ENCODE data around the gene TLE1.

GRCh38 chr9:81570083-81570482 lies 119.3 kb downstream of the TLE1 start:
- TF ChIP-seq, protein P1, sequence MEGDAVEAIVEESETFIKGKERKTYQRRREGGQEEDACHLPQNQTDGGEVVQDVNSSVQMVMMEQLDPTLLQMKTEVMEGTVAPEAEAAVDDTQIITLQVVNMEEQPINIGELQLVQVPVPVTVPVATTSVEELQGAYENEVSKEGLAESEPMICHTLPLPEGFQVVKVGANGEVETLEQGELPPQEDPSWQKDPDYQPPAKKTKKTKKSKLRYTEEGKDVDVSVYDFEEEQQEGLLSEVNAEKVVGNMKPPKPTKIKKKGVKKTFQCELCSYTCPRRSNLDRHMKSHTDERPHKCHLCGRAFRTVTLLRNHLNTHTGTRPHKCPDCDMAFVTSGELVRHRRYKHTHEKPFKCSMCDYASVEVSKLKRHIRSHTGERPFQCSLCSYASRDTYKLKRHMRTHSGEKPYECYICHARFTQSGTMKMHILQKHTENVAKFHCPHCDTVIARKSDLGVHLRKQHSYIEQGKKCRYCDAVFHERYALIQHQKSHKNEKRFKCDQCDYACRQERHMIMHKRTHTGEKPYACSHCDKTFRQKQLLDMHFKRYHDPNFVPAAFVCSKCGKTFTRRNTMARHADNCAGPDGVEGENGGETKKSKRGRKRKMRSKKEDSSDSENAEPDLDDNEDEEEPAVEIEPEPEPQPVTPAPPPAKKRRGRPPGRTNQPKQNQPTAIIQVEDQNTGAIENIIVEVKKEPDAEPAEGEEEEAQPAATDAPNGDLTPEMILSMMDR (IDR thresholded peaks at IDR 0.05), result no peak
- no peak for TF ChIP-seq EP300 (IDR thresholded peaks at IDR 0.05)
- TF ChIP-seq POLR2A (IDR thresholded peaks at IDR 0.05), result no peak
- TF ChIP-seq POLR2AphosphoS5 (IDR thresholded peaks at IDR 0.05), result no peak

All from stomach (tissue), 4 donors.